ENCODE results near the gene OOSP2. TPM values are rescaled to one million over a fixed set of nuclear protein-coding genes. Genes with fewer than 3 reads are reported as not detected.

OOSP2 gene
- total and polyA plus RNA-seq, 2 of the 4 experiments (the other 2 are of a cell fraction) = not detected

DNA sequence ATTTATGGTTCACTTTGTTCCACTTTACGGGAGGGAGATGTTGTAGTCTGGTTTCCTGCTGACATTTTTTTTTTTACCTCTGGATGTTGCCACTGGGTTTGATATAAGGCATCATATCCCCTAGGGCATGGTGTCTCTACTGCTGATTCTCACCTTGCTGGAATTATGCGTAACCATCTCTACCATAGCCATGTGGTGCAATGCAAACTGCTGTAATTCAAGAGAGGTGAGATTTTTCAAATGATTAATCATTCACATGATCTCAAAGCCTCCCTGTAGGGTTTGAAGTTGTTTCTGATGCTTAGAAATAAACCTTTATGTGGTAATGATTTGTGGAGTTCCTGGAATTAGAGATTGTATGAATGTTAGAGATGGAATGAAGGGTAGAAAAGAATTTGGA lies 29.2 kb downstream of the OOSP2 start:
- Histone ChIP-seq H2BK15ac (ENCODE audit: low read depth, low read length) (no peak overlapping the region), H4K91ac (ENCODE audit: insufficient read depth, low read depth, low read length) (no peak overlapping the region), H2BK20ac (ENCODE audit: low read depth, low read length) (no peak overlapping the region), H3K9ac (ENCODE audit: low read depth, low read length) (no peak overlapping the region), H3K18ac (ENCODE audit: low read depth, low read length) (no peak overlapping the region), H2BK120ac (ENCODE audit: low read depth, low read length) (no peak overlapping the region), H2AK9ac (replicated peaks; ENCODE audit: low read depth, low read length, poor library complexity) (no peak overlapping the region), H3K27me3 (ENCODE audit: control insufficient read depth, insufficient read depth, low read length) (no peaks in the 10 kb centered on the region), H3K23ac (ENCODE audit: low read depth, low read length) (no peak overlapping the region), H2AFZ (replicated peaks; ENCODE audit: low read length, poor library complexity) (no peak overlapping the region), H4K20me1 (ENCODE audit: insufficient read depth, low read length) (no peaks in the 10 kb centered on the region), H3K9me1 (ENCODE audit: insufficient read depth, low read length) (no peaks in the 10 kb centered on the region), H2BK5ac (ENCODE audit: low read depth, low read length, poor library complexity, severe bottlenecking) (no peak overlapping the region), H3K4me3 (ENCODE audit: insufficient read depth, low read depth, low read length) (no peak overlapping the region), H4K5ac (ENCODE audit: low read depth, low read length) (no peak overlapping the region), H3K27ac (ENCODE audit: insufficient read depth, low read length) (no peak overlapping the region), H3K4me2 (ENCODE audit: low read depth, low read length) (no peak overlapping the region), H3K14ac (replicated peaks; ENCODE audit: low read depth, low read length) (no peak overlapping the region), H4K8ac (ENCODE audit: low read depth in 2 of 2, low read length in 2 of 2) (no peak overlapping the region), H3K56ac (ENCODE audit: extremely low read depth, insufficient read depth, low read length) (no peak overlapping the region), H3K4ac (ENCODE audit: low read depth, low read length) (no peak overlapping the region), H3K4me1 (ENCODE audit: control insufficient read depth, insufficient read depth, low read length) (no peaks in the 10 kb centered on the region), H3K36me3 (ENCODE audit: control insufficient read depth, insufficient read depth, low read length) (no peaks in the 10 kb centered on the region), H3K79me1 (ENCODE audit: low read depth in 1 of 2, low read length in 2 of 2) (no peaks in the 10 kb centered on the region), H2AK5ac (ENCODE audit: low read depth, low read length) (no peak overlapping the region), H3K9me3 (ENCODE audit: control insufficient read depth, insufficient read depth, low read length) (peaks cover 3% of the 10 kb centered on the region; the same call in 1 of the 2 replicates)
- in situ Hi-C loops (cut with MboI; ENCODE audit: low sequenced_read_pairs) (no loop called here), dilution Hi-C loops (cut with HindIII; ENCODE audit: low sequenced_read_pairs, unreplicated experiment) (no loop called here), intact Hi-C loops (cut with micrococcal nuclease) (no loop called here)
- no peak for ATAC-seq (ENCODE audit: low read depth)
- ChIA-PET CTCF (no interaction called here), POLR2A (ENCODE audit: unreplicated experiment) (no interaction called here)
- no CpG with 5 or more reads among the region's 2 CpGs for WGBS, 2 experiments (ENCODE audit: extremely low coverage in 2 of 2, insufficient read length in 1 of 2)
- no TSS peak for BruUV-seq (replicated peaks)
- TF ChIP-seq FOS (IDR thresholded peaks at IDR 0.05; ENCODE audit: low read depth, low read length) = no peak
- TF ChIP-seq RAD21 (IDR thresholded peaks at IDR 0.05; ENCODE audit: low read length) = no peak
- TF ChIP-seq SMC3 (IDR thresholded peaks at IDR 0.05; ENCODE audit: low read depth, low read length) = no peak
- TF ChIP-seq CEBPB (IDR thresholded peaks at IDR 0.05; ENCODE audit: low read depth, low read length) = no peak
- TF ChIP-seq, protein P1, sequence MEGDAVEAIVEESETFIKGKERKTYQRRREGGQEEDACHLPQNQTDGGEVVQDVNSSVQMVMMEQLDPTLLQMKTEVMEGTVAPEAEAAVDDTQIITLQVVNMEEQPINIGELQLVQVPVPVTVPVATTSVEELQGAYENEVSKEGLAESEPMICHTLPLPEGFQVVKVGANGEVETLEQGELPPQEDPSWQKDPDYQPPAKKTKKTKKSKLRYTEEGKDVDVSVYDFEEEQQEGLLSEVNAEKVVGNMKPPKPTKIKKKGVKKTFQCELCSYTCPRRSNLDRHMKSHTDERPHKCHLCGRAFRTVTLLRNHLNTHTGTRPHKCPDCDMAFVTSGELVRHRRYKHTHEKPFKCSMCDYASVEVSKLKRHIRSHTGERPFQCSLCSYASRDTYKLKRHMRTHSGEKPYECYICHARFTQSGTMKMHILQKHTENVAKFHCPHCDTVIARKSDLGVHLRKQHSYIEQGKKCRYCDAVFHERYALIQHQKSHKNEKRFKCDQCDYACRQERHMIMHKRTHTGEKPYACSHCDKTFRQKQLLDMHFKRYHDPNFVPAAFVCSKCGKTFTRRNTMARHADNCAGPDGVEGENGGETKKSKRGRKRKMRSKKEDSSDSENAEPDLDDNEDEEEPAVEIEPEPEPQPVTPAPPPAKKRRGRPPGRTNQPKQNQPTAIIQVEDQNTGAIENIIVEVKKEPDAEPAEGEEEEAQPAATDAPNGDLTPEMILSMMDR (conservative IDR thresholded peaks at IDR 0.05; ENCODE audit: low read depth, low read length) = no peak
- TF ChIP-seq RCOR1 (IDR thresholded peaks at IDR 0.05; ENCODE audit: insufficient replicate concordance, low read length) = no peak
- TF ChIP-seq MAZ (IDR thresholded peaks at IDR 0.05; ENCODE audit: borderline replicate concordance, low read depth, low read length) = no peak
- TF ChIP-seq, protein P2, sequence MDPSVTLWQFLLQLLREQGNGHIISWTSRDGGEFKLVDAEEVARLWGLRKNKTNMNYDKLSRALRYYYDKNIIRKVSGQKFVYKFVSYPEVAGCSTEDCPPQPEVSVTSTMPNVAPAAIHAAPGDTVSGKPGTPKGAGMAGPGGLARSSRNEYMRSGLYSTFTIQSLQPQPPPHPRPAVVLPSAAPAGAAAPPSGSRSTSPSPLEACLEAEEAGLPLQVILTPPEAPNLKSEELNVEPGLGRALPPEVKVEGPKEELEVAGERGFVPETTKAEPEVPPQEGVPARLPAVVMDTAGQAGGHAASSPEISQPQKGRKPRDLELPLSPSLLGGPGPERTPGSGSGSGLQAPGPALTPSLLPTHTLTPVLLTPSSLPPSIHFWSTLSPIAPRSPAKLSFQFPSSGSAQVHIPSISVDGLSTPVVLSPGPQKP (IDR thresholded peaks at IDR 0.05; ENCODE audit: borderline replicate concordance, low read depth, low read length) = no peak
- TF ChIP-seq RFX5 (IDR thresholded peaks at IDR 0.05; ENCODE audit: low read depth, low read length) = no peak
- TF ChIP-seq, protein P3, sequence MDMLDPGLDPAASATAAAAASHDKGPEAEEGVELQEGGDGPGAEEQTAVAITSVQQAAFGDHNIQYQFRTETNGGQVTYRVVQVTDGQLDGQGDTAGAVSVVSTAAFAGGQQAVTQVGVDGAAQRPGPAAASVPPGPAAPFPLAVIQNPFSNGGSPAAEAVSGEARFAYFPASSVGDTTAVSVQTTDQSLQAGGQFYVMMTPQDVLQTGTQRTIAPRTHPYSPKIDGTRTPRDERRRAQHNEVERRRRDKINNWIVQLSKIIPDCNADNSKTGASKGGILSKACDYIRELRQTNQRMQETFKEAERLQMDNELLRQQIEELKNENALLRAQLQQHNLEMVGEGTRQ (IDR thresholded peaks at IDR 0.05; ENCODE audit: low read depth, low read length) = no peak
- TF ChIP-seq NFE2L2 (IDR thresholded peaks at IDR 0.05; ENCODE audit: low read depth, low read length) = no peak
- TF ChIP-seq MXI1 (IDR thresholded peaks at IDR 0.05; ENCODE audit: borderline replicate concordance, low read depth, low read length) = no peak
- no peak for TF ChIP-seq CHD1 (IDR thresholded peaks at IDR 0.05; ENCODE audit: low read depth, low read length)
- TF ChIP-seq POLR2A (IDR thresholded peaks at IDR 0.05; ENCODE audit: low read depth, low read length) = no peak
- TF ChIP-seq MAFK (IDR thresholded peaks at IDR 0.05; ENCODE audit: low read depth, low read length) = no peak
- no peak for TF ChIP-seq BHLHE40 (IDR thresholded peaks at IDR 0.05; ENCODE audit: low read depth, low read length)
- DNase-seq = no peak
